ENCODE measurements around the gene ADAM15. TPM values are rescaled to one million over a fixed set of nuclear protein-coding genes. Genes with fewer than 3 reads are reported as not detected.

ADAM15 gene
- total and polyA plus RNA-seq, 4 donors: 10.8 to 26.8 (median 17.5) TPM

DNA sequence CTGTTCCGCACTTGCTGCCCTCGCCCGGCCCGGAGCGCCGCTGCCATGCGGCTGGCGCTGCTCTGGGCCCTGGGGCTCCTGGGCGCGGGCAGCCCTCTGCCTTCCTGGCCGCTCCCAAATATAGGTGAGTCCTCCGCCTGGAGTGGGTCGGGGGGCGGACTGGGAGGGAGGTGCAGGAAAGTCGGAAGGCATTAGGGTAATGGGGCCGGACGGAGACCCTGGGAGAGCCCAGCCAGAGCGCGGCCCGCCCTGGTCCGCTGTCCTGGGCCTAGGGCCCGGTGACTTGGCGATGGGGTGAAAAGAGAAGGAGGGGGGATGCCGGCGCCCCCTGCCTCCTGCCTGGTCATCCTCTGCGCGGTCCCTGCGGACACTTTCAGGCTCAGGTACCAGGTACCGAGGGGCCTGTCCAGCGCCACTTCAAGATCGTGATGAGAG, 243 bp downstream of the ADAM15 start:
- Histone ChIP-seq H3K4me3 (ENCODE audit: low read depth in 1 of 3, low read length in 3 of 3) (peak overlapping the region; percentile 12 to 75 (median 67)), H3K9me3 (ENCODE audit: control insufficient read depth in 4 of 4, low read length in 3 of 4) (no peaks in the 10 kb centered on the region), H3K27me3 (ENCODE audit: control insufficient read depth in 4 of 4, insufficient read depth in 4 of 4, low read length in 3 of 4) (no peaks in the 10 kb centered on the region), H3K27ac (ENCODE audit: low read depth in 1 of 2, low read length in 2 of 2) (peak overlapping the region; percentile 60 to 80), H3K9ac (ENCODE audit: low read depth in 1 of 2, low read length in 2 of 2) (peak overlapping the region; percentile 46 to 50), H3K4me1 (ENCODE audit: control insufficient read depth in 4 of 4, insufficient read depth in 4 of 4, low read length in 3 of 4) (peaks cover 9 to 51% (median 28%) of the 10 kb centered on the region in 4 donors), H3K36me3 (ENCODE audit: control insufficient read depth in 4 of 4, insufficient read depth in 3 of 4, low read depth in 1 of 4, low read length in 3 of 4) (peaks cover 0 to 3% (median under 1%) of the 10 kb centered on the region in 4 donors)
- TF ChIP-seq TAF1 (conservative IDR thresholded peaks at IDR 0.05): no peak
- no peak for TF ChIP-seq CTCF (IDR thresholded peaks at IDR 0.05; ENCODE audit: low read depth, low read length, missing input control)
- TF ChIP-seq, protein P1, sequence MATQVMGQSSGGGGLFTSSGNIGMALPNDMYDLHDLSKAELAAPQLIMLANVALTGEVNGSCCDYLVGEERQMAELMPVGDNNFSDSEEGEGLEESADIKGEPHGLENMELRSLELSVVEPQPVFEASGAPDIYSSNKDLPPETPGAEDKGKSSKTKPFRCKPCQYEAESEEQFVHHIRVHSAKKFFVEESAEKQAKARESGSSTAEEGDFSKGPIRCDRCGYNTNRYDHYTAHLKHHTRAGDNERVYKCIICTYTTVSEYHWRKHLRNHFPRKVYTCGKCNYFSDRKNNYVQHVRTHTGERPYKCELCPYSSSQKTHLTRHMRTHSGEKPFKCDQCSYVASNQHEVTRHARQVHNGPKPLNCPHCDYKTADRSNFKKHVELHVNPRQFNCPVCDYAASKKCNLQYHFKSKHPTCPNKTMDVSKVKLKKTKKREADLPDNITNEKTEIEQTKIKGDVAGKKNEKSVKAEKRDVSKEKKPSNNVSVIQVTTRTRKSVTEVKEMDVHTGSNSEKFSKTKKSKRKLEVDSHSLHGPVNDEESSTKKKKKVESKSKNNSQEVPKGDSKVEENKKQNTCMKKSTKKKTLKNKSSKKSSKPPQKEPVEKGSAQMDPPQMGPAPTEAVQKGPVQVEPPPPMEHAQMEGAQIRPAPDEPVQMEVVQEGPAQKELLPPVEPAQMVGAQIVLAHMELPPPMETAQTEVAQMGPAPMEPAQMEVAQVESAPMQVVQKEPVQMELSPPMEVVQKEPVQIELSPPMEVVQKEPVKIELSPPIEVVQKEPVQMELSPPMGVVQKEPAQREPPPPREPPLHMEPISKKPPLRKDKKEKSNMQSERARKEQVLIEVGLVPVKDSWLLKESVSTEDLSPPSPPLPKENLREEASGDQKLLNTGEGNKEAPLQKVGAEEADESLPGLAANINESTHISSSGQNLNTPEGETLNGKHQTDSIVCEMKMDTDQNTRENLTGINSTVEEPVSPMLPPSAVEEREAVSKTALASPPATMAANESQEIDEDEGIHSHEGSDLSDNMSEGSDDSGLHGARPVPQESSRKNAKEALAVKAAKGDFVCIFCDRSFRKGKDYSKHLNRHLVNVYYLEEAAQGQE (IDR thresholded peaks at IDR 0.05): no peak
- TF ChIP-seq ATF3 (IDR thresholded peaks at IDR 0.05): no peak
- no peak for TF ChIP-seq YY1 (IDR thresholded peaks at IDR 0.05)
- TF ChIP-seq SP1 (IDR thresholded peaks at IDR 0.05): no peak
- TF ChIP-seq, protein P2, sequence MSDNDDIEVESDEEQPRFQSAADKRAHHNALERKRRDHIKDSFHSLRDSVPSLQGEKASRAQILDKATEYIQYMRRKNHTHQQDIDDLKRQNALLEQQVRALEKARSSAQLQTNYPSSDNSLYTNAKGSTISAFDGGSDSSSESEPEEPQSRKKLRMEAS (IDR thresholded peaks at IDR 0.05): no peak
- TF ChIP-seq RXRA (IDR thresholded peaks at IDR 0.05): no peak
- no peak for TF ChIP-seq FOXA2 (IDR thresholded peaks at IDR 0.05)
- TF ChIP-seq HNF4G (IDR thresholded peaks at IDR 0.05): no peak
- TF ChIP-seq GABPA (IDR thresholded peaks at IDR 0.05 in 1 of 2, conservative IDR thresholded peaks at IDR 0.05 in 1 of 2): no peak
- no peak for TF ChIP-seq FOXA1 (IDR thresholded peaks at IDR 0.05)
- TF ChIP-seq EGR1 (IDR thresholded peaks at IDR 0.05; ENCODE audit: low read depth in 2 of 2): no peak
- no peak for TF ChIP-seq NR2F2 (IDR thresholded peaks at IDR 0.05)
- no peak for TF ChIP-seq HNF4A (conservative IDR thresholded peaks at IDR 0.05)
- TF ChIP-seq RAD21 (IDR thresholded peaks at IDR 0.05): no peak
- TF ChIP-seq JUND (IDR thresholded peaks at IDR 0.05): no peak
- no peak for TF ChIP-seq ZBTB33 (IDR thresholded peaks at IDR 0.05)
- under 1% methylated on average over 31 of the region's 31 CpGs for WGBS
- DNase-seq (ENCODE audit: low spot score): no peak
